ENCODE measurements around the gene HDHD2.
A peak's percentile ranks its signal among the peaks of the same experiment; 100 is the strongest.
"Not testable (repeated sequence)": the region's sequence is repeated elsewhere in the genome, so short reads cannot be mapped to it uniquely, and the experiment has no call there.

HDHD2 gene

GRCh38 chr18:47174545-47175116 is 24.3 kb upstream of the HDHD2 start:
- no peaks in the 10 kb centered on the region for H3K9me3 ChIP-seq (ENCODE audit: insufficient read depth, low read depth, low read length)
- no peaks in the 10 kb centered on the region for H3K27me3 ChIP-seq (ENCODE audit: insufficient read depth, low read length)
- H3K27ac ChIP-seq (ENCODE audit: low read length) = no peak overlapping the region
- peaks cover 8% of the 10 kb centered on the region; the same call in 1 of the 2 replicates for H3K4me1 ChIP-seq (ENCODE audit: insufficient read depth, low read length)
- H3K36me3 ChIP-seq (ENCODE audit: insufficient read depth, low read depth, low read length) = 0 out of 2 replicates have a peak, but pooled peaks cover 11% of the 10 kb centered on the region
- peak overlapping the region; percentile 91; the same call in 1 of the 2 replicates for H3K9ac ChIP-seq (ENCODE audit: low read depth, low read length)
- H3K4me3 ChIP-seq (ENCODE audit: low read length) = peak overlapping the region; percentile 94

GRCh38 chr18:47172476-47172875 is 22.2 kb upstream of the HDHD2 start:
- H3K9me3 ChIP-seq (ENCODE audit: insufficient read depth, low read depth, low read length) = no peaks in the 10 kb centered on the region
- H3K27ac ChIP-seq (ENCODE audit: low read length) = no peak overlapping the region
- no peaks in the 10 kb centered on the region for H3K27me3 ChIP-seq (ENCODE audit: insufficient read depth, low read length)
- H3K4me3 ChIP-seq (ENCODE audit: low read length) = no peak overlapping the region
- H3K9ac ChIP-seq (ENCODE audit: low read depth, low read length) = no peak overlapping the region
- H3K36me3 ChIP-seq (ENCODE audit: insufficient read depth, low read depth, low read length) = 0 out of 2 replicates have a peak, but pooled peaks cover 11% of the 10 kb centered on the region
- H3K4me1 ChIP-seq (ENCODE audit: insufficient read depth, low read length) = peaks cover 8% of the 10 kb centered on the region; the same call in 1 of the 2 replicates

GRCh38 chr18:47168913-47169312 is 18.6 kb upstream of the HDHD2 start:
- no peak overlapping the region for H3K27ac ChIP-seq (ENCODE audit: low read length)
- 0 out of 2 replicates have a peak, but pooled peaks cover 10% of the 10 kb centered on the region for H3K36me3 ChIP-seq (ENCODE audit: insufficient read depth, low read depth, low read length)
- no peak overlapping the region for H3K9ac ChIP-seq (ENCODE audit: low read depth, low read length)
- no peak overlapping the region for H3K4me3 ChIP-seq (ENCODE audit: low read length)
- no peaks in the 10 kb centered on the region for H3K27me3 ChIP-seq (ENCODE audit: insufficient read depth, low read length)
- H3K4me1 ChIP-seq (ENCODE audit: insufficient read depth, low read length) = no peaks in the 10 kb centered on the region
- no peaks in the 10 kb centered on the region for H3K9me3 ChIP-seq (ENCODE audit: insufficient read depth, low read depth, low read length)

GRCh38 chr18:47168509-47168908 is 18.2 kb upstream of the HDHD2 start:
- no peak overlapping the region for H3K27ac ChIP-seq (ENCODE audit: low read length)
- no peaks in the 10 kb centered on the region for H3K9me3 ChIP-seq (ENCODE audit: insufficient read depth, low read depth, low read length)
- H3K27me3 ChIP-seq (ENCODE audit: insufficient read depth, low read length) = no peaks in the 10 kb centered on the region
- H3K36me3 ChIP-seq (ENCODE audit: insufficient read depth, low read depth, low read length) = 0 out of 2 replicates have a peak, but pooled peaks cover 6% of the 10 kb centered on the region
- H3K4me1 ChIP-seq (ENCODE audit: insufficient read depth, low read length) = no peaks in the 10 kb centered on the region
- H3K9ac ChIP-seq (ENCODE audit: low read depth, low read length) = no peak overlapping the region
- H3K4me3 ChIP-seq (ENCODE audit: low read length) = no peak overlapping the region

- Histone ChIP-seq H3K27me3 (ENCODE audit: insufficient read depth, low read length) (no peaks in the 10 kb centered on the region), H3K9me3 (ENCODE audit: insufficient read depth, low read depth, low read length) (no peaks in the 10 kb centered on the region), H3K36me3 (ENCODE audit: insufficient read depth, low read depth, low read length) (no peaks in the 10 kb centered on the region), H3K4me1 (ENCODE audit: insufficient read depth, low read length) (peaks cover under 1% of the 10 kb centered on the region; the same call in 1 of the 2 replicates), H3K4me3 (ENCODE audit: low read length) (no peak overlapping the region), H3K27ac (ENCODE audit: low read length) (no peak overlapping the region), H3K9ac (ENCODE audit: low read depth, low read length) (no peak overlapping the region)
Observed at GRCh38 chr18:47166294-47166693, 16.0 kb upstream of the HDHD2 start.

GRCh38 chr18:47163241-47163640 is 12.9 kb upstream of the HDHD2 start:
- H3K4me3 ChIP-seq (ENCODE audit: low read length) = no peak overlapping the region
- peaks cover 10% of the 10 kb centered on the region for H3K4me1 ChIP-seq (ENCODE audit: insufficient read depth, low read length)
- no peaks in the 10 kb centered on the region for H3K27me3 ChIP-seq (ENCODE audit: insufficient read depth, low read length)
- H3K36me3 ChIP-seq (ENCODE audit: insufficient read depth, low read depth, low read length) = no peaks in the 10 kb centered on the region
- no peaks in the 10 kb centered on the region for H3K9me3 ChIP-seq (ENCODE audit: insufficient read depth, low read depth, low read length)
- H3K27ac ChIP-seq (ENCODE audit: low read length) = no peak overlapping the region
- no peak overlapping the region for H3K9ac ChIP-seq (ENCODE audit: low read depth, low read length)

GRCh38 chr18:47160256-47160655 is 10.0 kb upstream of the HDHD2 start:
- Histone ChIP-seq H3K36me3 (ENCODE audit: insufficient read depth, low read depth, low read length) (peaks cover 13% of the 10 kb centered on the region), H3K4me3 (ENCODE audit: low read length) (no peak overlapping the region), H3K27ac (ENCODE audit: low read length) (no peak overlapping the region), H3K4me1 (ENCODE audit: insufficient read depth, low read length) (peaks cover 10% of the 10 kb centered on the region), H3K27me3 (ENCODE audit: insufficient read depth, low read length) (no peaks in the 10 kb centered on the region), H3K9me3 (ENCODE audit: insufficient read depth, low read depth, low read length) (no peaks in the 10 kb centered on the region), H3K9ac (ENCODE audit: low read depth, low read length) (no peak overlapping the region)

- not testable (repeated sequence) for H3K9me3 ChIP-seq (ENCODE audit: insufficient read depth, low read depth, low read length); H3K27ac ChIP-seq (ENCODE audit: low read length); H3K4me3 ChIP-seq (ENCODE audit: low read length); H3K27me3 ChIP-seq (ENCODE audit: insufficient read depth, low read length); H3K9ac ChIP-seq (ENCODE audit: low read depth, low read length); H3K4me1 ChIP-seq (ENCODE audit: insufficient read depth, low read length)
- H3K36me3 ChIP-seq (ENCODE audit: insufficient read depth, low read depth, low read length) = peaks cover 28% of the 10 kb centered on the region
Observed at GRCh38 chr18:47158404-47158803, 8.1 kb upstream of the HDHD2 start.

GRCh38 chr18:47151439-47151838 is 1.1 kb upstream of the HDHD2 start:
- H3K27me3 ChIP-seq (ENCODE audit: insufficient read depth, low read length) = no peaks in the 10 kb centered on the region
- peak overlapping the region; percentile 99 for H3K4me3 ChIP-seq (ENCODE audit: low read length)
- H3K36me3 ChIP-seq (ENCODE audit: insufficient read depth, low read depth, low read length) = peaks cover 26% of the 10 kb centered on the region
- H3K9me3 ChIP-seq (ENCODE audit: insufficient read depth, low read depth, low read length) = no peaks in the 10 kb centered on the region
- no peak overlapping the region for H3K27ac ChIP-seq (ENCODE audit: low read length)
- H3K9ac ChIP-seq (ENCODE audit: low read depth, low read length) = peak overlapping the region; percentile 90
- H3K4me1 ChIP-seq (ENCODE audit: insufficient read depth, low read length) = no peaks in the 10 kb centered on the region; the same call in 1 of the 2 replicates

GRCh38 chr18:47150824-47151366 is 595 bp upstream of the HDHD2 start:
- H3K27me3 ChIP-seq (ENCODE audit: insufficient read depth, low read length) = no peaks in the 10 kb centered on the region
- H3K4me3 ChIP-seq (ENCODE audit: low read length) = peak overlapping the region; percentile 99
- H3K4me1 ChIP-seq (ENCODE audit: insufficient read depth, low read length) = no peaks in the 10 kb centered on the region; the same call in 1 of the 2 replicates
- H3K27ac ChIP-seq (ENCODE audit: low read length) = peak overlapping the region; percentile 52
- no peaks in the 10 kb centered on the region for H3K9me3 ChIP-seq (ENCODE audit: insufficient read depth, low read depth, low read length)
- peak overlapping the region; percentile 90 for H3K9ac ChIP-seq (ENCODE audit: low read depth, low read length)
- peaks cover 21% of the 10 kb centered on the region for H3K36me3 ChIP-seq (ENCODE audit: insufficient read depth, low read depth, low read length)

- Histone ChIP-seq H3K9ac (ENCODE audit: low read depth, low read length) (peak overlapping the region; percentile 90), H3K36me3 (ENCODE audit: insufficient read depth, low read depth, low read length) (peaks cover 8% of the 10 kb centered on the region), H3K27me3 (ENCODE audit: insufficient read depth, low read length) (no peaks in the 10 kb centered on the region), H3K4me1 (ENCODE audit: insufficient read depth, low read length) (no peaks in the 10 kb centered on the region; the same call in 1 of the 2 replicates), H3K9me3 (ENCODE audit: insufficient read depth, low read depth, low read length) (no peaks in the 10 kb centered on the region), H3K27ac (ENCODE audit: low read length) (peak overlapping the region; percentile 84), H3K4me3 (ENCODE audit: low read length) (peak overlapping the region; percentile 99)
Observed at GRCh38 chr18:47149457-47150028, 757 bp downstream of the HDHD2 start.

GRCh38 chr18:47146206-47146605 is 4.1 kb downstream of the HDHD2 start:
- Histone ChIP-seq H3K9ac (ENCODE audit: low read depth, low read length) (no peak overlapping the region), H3K27ac (ENCODE audit: low read length) (no peak overlapping the region), H3K4me1 (ENCODE audit: insufficient read depth, low read length) (no peaks in the 10 kb centered on the region; the same call in 1 of the 2 replicates), H3K4me3 (ENCODE audit: low read length) (no peak overlapping the region), H3K9me3 (ENCODE audit: insufficient read depth, low read depth, low read length) (no peaks in the 10 kb centered on the region), H3K36me3 (ENCODE audit: insufficient read depth, low read depth, low read length) (no peaks in the 10 kb centered on the region; the same call in 1 of the 2 replicates), H3K27me3 (ENCODE audit: insufficient read depth, low read length) (no peaks in the 10 kb centered on the region)
